ENCODE results near the gene DHX15. TPM values are rescaled to one million over a fixed set of nuclear protein-coding genes. Genes with fewer than 3 reads are reported as not detected.
"Not testable (repeated sequence)": the region's sequence is repeated elsewhere in the genome, so short reads cannot be mapped to it uniquely, and the experiment has no call there.

DHX15 gene
- total RNA-seq, 1 donor from 2014 or later: 215 TPM

DNA sequence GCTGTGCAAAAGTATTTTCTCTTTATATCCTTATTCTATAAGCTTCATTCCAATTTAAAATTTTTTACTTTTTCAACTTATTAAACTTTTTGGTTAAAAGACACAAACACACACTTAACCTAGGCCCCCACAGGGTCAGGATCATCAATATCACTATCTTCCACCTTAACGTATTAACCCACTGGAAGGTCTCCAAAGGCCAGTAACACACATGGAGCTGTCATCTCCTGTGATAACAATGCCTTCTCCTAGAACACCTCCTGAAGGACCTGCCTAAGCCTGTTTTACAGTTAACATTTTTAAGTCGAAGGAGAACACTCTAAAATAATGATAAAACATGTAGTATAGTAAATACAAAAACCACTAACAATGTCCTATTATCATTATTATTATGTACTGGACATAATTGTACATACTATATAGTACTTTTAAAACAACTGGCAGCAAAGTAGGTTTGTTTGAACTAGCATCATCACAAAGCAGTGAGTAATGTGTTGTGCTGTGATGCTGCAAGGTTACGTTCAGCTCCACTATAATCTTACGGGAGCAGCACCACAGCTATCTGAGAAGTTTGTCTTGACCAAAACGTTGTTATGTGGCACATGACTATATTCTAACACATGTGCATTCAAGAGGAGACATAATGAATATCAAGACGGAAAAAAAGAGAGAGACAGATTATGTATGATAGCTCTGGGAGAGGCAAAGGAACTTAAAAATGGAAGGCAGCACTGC lies 33.7 kb downstream of the DHX15 start:
- intact Hi-C loops (cut with micrococcal nuclease): no loop called here

DNA sequence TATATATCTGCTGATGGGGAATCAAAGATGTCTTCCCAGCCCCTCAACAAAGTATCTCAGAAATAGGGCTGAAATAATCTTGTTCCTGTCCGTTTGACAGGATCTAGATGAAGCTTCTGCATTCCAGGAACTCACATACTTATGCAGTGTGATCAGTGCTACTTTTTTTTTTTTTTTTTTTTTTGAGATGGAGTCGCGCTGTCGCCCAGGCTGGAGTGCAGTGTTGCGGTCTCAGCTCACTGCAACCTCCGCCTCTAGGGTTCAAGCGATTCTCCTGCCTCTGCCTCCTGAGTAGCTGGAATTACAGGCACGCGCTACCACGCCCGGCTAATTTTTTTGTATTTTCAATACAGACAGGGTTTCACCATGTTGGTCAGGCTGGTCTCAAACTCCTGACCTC lies 36.4 kb downstream of the DHX15 start:
- intact Hi-C loops (cut with micrococcal nuclease): loop anchor here (2.0 kb wide), 1 partner anchor 35 kb away; no protein-coding TSS in a partner anchor

DNA sequence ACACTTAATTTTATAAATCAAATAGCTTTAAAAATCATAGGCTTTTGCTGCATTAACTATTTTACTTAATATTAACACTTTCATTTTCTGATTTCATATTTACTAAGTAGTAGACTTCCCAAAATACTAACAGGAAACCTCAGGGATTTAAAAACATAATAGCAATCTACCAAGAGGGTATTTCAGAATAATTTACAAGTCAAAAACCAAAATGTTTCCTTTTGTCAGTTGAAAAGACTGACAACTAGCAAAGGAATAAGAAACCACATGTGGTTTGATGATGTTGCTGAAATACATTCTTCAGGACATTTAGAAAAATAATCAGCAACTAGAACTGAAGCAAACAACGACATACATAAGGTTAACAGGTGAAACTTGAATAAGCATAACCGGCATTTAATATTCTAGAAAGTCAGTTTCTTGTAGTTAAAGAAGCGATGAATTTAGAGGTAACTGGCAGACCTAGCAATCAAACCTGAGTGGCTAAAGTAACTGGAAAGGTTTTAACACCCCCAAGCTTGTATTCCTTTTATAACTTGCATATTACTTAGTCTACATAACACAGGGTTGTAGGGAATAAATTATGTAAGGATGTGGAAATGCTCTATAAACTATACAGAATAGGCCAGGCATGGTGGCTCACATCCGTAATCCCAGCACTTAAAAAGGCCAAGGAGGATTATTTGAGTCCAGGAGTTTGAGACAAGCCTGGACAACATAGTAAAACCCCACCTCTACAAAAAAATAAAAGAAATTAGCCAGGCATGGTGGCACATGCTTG lies 40.0 kb downstream of the DHX15 start:
- intact Hi-C loops (cut with micrococcal nuclease): no loop called here

DNA sequence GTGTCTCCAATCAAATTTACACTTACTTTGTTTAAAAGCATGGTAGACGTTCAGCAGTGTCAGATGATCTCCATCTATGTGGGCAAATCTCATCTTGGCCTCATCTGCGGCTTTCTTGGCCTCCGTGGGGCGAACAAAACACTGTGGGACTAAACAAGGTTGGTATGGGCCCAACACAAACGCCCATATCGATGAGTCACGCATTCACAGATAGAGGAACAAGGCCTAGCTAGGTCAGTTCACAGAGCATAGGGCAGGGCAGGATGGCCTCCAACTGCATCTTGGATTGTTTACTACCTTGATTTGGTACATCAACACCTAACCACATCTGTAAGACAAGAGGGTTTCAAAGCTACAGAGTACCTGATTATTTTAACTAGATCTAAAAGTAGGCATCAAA lies 47.3 kb downstream of the DHX15 start:
- intact Hi-C loops (cut with micrococcal nuclease): loop anchor here (5.0 kb wide), 1 partner anchor 45 kb away; the partner anchor contains the start of gene DHX15

DNA sequence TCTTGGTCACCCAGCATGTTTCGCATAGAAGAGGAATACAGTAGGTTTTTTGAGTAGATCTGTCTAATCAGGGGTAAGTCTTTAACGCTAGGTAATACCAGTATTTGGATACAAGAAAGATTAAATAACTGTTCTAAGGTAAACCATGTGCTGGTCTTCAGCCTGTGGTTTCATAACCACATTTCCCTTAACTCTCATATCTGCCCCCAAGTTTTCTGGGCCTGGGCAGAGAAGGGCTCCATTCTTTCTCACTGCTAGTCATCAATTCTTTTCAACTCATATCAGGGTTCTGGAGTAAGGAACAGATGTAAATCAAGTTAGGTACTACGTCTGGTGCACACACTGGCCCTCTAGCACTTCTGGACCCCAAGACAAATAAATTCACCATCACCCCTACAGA lies 49.0 kb downstream of the DHX15 start:
- intact Hi-C loops (cut with micrococcal nuclease): loop anchor here (5.0 kb wide), 1 partner anchor 47 kb away; the partner anchor contains the start of gene DHX15

GRCh38 chr4:24533364-24533763 lies 51.0 kb downstream of the DHX15 start:
- intact Hi-C loops (cut with micrococcal nuclease): no loop called here

- intact Hi-C loops (cut with micrococcal nuclease): no loop called here
Measured at GRCh38 chr4:24529555-24529954, 54.8 kb downstream of the DHX15 start.

DNA sequence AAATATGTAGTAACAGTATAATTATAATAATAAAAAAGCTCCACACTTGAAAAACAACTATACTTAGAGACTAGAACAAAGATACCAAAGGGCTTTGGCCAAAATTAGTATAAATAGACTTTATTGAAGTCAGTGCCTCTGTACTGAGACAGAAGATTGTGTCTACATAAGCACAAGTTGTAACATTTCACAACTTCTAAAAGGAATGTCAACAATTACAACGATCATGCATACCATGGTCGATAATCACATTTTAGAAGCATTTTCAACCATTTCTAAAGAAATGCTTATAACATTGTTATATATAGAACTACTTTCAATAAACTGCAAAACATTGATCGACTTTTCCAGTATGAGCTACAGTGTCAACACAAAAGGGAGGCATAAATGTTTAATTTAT lies 57.0 kb downstream of the DHX15 start:
- intact Hi-C loops (cut with micrococcal nuclease): no loop called here

DNA sequence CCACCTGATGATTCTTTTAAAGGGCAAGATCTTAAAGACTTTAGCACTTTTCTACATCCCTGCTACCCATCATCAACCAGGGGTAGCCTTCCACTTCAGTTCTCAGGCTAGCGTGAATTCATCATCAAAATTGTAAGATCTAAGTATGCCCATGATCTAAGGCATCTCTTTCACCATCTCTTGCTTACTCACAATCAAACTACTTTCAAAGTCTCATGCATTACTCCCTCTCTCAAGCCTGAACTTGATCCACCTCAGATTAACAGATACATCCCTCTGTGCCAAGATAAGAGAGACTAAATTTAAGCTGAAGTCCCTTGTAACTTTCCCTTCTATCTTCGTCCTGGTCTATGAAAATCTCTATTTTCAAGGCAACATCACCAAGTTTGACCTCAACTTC lies 62.8 kb downstream of the DHX15 start:
- intact Hi-C loops (cut with micrococcal nuclease): no loop called here

GRCh38 chr4:24519649-24520048 lies 64.7 kb downstream of the DHX15 start:
- intact Hi-C loops (cut with micrococcal nuclease): no loop called here

GRCh38 chr4:24517676-24518075 lies 66.7 kb downstream of the DHX15 start:
- intact Hi-C loops (cut with micrococcal nuclease): no loop called here

DNA sequence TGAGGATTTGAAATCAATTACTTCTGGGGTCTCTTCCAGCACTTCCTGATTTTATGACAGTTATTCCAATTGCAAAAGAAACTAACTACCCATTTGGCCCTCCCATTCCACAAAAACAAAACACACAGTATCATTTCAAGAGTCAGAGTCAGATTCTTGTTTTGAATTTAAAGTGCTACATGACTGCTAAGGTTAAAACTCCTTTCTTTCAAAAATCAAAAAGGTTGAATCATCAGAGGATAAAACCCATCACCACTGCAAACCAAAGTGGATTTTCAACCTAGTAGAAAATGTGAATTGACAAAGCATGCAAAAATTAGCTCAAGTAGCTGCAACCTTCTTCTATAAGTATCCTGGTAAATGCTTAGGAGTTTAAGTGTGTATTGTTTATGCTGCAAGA lies 67.4 kb downstream of the DHX15 start:
- intact Hi-C loops (cut with micrococcal nuclease): no loop called here

DNA sequence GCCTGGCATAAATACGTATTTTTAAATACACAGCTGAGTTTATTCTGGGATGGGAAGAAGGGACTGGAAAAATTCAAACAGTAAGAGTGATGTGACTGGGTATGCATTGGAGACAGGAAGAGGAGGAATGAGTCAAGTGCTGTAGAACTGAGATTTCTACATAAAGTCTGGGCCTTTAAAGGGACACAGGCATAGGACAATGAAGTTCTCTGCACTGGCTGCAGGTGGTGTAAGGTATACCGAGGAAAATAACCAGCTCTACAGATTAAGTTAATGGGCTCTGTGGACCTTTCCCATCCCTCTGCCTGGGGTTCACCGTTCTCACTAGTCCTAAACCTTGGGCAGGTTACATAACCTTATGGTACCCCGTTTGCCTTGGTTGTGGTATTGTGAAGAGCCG lies 68.7 kb downstream of the DHX15 start:
- intact Hi-C loops (cut with micrococcal nuclease): no loop called here

DNA sequence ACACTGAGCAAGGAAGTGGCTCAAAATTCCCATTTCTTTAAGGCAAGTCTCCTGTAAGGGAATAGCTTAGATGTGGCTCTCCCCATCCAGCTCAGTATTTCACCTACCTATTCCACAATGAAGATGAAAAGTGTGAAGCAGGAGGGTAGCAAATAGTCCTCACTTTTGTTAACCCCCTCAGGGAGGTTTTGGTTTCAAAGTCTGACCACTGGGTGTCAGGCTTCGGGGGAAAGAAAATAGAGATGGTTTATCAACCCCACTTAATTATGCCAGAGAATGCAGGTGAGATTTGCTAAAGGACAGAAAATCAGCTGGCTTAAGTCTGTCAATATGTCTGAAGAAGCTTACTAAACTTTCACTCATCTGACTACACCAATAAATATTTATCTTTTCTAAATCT lies 69.5 kb downstream of the DHX15 start:
- intact Hi-C loops (cut with micrococcal nuclease): no loop called here

DNA sequence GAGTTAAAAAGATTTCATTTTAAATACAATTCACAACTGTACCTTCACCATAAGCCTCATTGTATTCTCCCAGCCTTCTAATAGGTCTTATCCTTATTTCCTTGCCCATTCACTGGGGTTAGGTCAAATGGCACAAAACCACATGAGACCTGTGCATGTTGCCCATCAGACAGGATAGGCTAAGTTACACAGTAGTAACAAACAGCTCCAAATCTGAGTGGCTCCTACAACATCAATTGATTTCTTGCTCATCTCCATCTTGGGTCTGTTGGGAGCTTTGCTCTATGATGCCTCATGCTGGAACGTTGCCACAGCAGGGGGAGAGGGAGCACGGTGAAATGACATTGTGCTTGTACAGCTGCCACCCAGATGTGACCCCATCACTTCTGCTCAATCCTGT lies 70.6 kb downstream of the DHX15 start:
- intact Hi-C loops (cut with micrococcal nuclease): no loop called here

DNA sequence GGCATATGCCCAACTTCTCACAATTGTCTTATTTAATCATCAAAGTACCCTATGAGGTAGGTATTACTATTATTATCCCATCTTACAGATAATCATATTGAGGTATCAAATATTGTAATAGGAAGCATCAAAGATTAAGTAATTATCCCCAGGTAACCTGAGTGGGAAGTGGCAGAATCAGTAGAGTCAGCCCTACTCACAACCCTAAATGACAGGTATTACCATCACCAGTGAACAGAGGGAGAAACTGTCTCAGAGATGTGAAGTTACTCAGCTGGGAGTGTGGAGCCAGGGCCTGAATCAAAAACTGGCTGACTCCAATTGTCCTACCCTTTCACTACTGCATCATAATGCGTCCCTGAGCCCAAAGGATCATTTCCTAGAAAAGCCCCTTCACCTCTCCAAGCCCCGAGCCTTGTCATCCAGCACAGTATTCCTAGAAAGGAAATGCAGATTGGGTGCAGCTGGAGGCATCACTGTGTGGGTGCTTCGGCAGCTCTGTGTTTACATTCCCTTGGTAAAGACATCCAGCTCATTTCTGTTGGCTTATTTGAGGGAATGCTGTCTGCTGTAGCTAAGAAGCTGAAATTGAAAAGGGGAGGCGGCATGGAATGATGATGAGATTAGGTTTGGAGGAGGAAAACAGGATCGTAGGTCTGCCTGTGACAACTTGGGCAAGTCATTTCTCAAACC lies 72.8 kb downstream of the DHX15 start:
- intact Hi-C loops (cut with micrococcal nuclease): no loop called here

GRCh38 chr4:24510091-24510490 lies 74.3 kb downstream of the DHX15 start:
- intact Hi-C loops (cut with micrococcal nuclease): no loop called here

DNA sequence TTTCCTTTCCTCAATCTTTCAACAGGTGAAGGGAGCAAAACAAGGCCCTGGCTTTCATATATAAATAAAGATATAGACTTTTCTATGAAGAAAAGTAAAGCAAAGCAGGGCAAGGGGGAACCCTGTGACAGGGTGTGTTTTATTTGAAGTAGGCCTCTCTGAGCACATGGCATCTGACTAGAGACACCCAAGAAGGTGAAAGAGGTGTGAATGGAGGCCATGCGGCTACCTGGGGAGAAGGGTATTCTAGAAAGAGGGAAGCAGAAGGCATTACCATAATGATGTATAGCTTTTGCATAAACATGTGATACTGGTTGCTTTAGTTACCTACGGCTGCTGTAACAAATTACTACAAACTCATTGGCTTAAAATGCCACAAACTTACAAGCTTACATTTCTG lies 75.8 kb downstream of the DHX15 start:
- intact Hi-C loops (cut with micrococcal nuclease): no loop called here

GRCh38 chr4:24507439-24507838 lies 76.9 kb downstream of the DHX15 start:
- intact Hi-C loops (cut with micrococcal nuclease): no loop called here

DNA sequence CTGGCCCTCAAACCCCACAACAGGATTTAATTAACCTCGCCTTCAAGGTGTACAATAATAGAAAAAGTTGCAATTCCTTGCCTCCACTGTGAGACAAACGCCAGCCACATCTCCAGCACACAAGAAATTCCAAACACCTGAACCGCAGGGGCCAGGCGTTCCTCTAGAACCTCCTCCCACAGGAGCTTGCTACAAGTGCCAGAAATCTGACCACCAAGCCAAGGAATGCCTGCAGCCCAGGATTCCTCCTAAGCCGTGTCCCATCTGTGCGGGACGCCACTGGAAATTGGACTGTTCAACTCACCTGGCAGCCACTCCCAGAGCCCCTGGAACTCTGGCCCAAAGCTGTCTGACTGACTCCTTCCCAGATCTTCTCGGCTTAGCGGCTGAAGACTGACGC lies 81.3 kb downstream of the DHX15 start:
- intact Hi-C loops (cut with micrococcal nuclease): not testable (repeated sequence)

- intact Hi-C loops (cut with micrococcal nuclease): no loop called here
Measured at GRCh38 chr4:24497221-24497620, 87.1 kb downstream of the DHX15 start.

DNA sequence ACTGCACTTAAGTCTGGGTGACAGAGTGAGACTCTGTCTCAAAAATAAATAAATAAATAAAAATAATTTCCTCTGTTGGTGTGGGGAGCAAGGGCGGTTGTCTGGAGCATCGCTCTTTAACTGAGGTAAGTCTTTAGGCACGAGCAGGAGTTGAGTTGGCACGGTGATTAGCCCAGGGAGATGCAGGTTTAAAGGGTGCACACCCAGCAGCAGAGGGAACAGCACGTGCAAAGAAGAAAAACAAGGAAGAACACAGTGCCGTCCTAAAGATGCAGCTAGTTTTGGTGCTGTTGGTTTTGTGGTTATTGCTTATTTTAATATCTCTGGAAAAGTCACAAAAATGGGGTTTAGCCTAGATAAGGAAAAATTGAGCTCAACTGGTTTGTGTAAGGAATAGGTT lies 87.8 kb downstream of the DHX15 start:
- intact Hi-C loops (cut with micrococcal nuclease): no loop called here

Measured in T-helper 2 cell treated with Interferon-gamma antibody and Interleukin-4, amounts not matched to agents 100 ng/mL and 5 ng/mL, for 36 hours (primary cell).